Placental epithelial cell (primary cell): ENCODE measurements around the gene PWWP2A. TPM values are rescaled to one million over a fixed set of nuclear protein-coding genes. Genes with fewer than 3 reads are reported as not detected.

Experiments
- total RNA-seq: library from RNA; depleted of rRNA; stranded (reverse); fragments of >200 nt; gene quantifications from 2 replicates; pipeline ENCODE4 v1.2.3, GENCODE V29; 2012

The PWWP2A gene, protein sequence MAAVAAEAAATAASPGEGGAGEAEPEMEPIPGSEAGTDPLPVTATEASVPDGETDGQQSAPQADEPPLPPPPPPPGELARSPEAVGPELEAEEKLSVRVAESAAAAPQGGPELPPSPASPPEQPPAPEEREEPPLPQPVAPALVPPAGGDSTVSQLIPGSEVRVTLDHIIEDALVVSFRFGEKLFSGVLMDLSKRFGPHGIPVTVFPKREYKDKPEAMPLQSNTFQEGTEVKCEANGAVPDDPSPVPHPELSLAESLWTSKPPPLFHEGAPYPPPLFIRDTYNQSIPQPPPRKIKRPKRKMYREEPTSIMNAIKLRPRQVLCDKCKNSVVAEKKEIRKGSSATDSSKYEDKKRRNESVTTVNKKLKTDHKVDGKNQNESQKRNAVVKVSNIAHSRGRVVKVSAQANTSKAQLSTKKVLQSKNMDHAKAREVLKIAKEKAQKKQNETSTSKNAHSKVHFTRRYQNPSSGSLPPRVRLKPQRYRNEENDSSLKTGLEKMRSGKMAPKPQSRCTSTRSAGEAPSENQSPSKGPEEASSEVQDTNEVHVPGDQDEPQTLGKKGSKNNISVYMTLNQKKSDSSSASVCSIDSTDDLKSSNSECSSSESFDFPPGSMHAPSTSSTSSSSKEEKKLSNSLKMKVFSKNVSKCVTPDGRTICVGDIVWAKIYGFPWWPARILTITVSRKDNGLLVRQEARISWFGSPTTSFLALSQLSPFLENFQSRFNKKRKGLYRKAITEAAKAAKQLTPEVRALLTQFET
- total RNA-seq, result 14.7 and 20.0 TPM in 2 replicates

DNA sequence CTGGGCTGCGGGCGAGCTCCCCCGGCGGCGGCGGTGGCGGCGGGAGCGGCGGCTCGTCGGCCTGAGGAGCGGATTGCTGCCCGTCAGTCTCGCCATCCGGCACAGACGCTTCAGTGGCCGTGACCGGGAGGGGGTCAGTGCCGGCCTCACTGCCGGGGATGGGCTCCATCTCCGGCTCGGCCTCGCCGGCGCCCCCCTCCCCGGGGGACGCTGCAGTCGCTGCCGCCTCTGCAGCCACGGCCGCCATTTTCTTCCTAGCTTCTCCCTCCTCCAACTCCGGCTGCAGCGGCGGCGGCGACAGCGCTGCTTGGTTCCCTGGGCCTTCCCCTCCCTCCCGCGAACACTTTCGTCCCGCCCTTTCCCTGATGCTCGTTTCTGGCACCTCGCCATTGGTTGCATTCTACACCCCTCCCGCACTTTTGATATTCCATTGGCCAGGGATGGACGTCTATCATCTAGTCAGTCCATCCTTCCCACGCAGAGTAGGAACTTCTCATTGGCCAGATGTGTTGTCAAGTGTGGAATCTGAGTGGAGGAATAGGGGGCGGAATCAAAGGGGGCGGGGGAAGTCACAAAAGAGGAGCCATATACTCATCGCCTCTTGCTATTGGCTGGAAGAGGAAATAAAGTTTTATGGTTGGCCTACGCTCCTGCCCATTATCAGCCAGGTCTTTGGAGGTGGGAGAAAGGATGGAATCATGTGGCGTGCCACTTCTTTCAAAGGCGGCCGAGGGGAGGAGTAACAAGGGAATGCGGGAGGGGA is at the start of gene PWWP2A:
Gene PWWP2A, minus strand, starts transcription at position 309 of the 763 bp plus-strand sequence. Its CDS starts 62 bp downstream, at position 247.

Other genes starting within 250 kb of the PWWP2A start
- gene ADRA1B, start 203.0 kb downstream of the PWWP2A start, total RNA-seq, result 8.6 and 13.7 TPM in 2 replicates
- gene TTC1, start 110.3 kb downstream of the PWWP2A start, total RNA-seq, result 25.9 and 26.9 TPM in 2 replicates
- not detected in 2 replicates for gene FABP6, start 110.1 kb upstream of the PWWP2A start, total RNA-seq
- gene CCNJL, start 193.1 kb upstream of the PWWP2A start, total RNA-seq, result under 0.01 TPM in 1 of 2 replicates, not detected in the other